WTC11 (cell line): ENCODE data around the gene MAN2B1. TPM values are rescaled to one million over a fixed set of nuclear protein-coding genes. Genes with fewer than 3 reads are reported as not detected.
A peak's percentile ranks its signal among the peaks of the same experiment; 100 is the strongest.

ENCODE experiments used
- ATAC-seq: fragments of 200-7000 bp; cut with Tn5 transposase; 2 replicates; pipeline ENCODE4 v1.10.0; 2021; ENCODE audit warnings: mild to moderate bottlenecking, moderate library complexity
- CTCF ChIA-PET: fragments of 300-600 bp; sonication (Branson Sonifier 250); formaldehyde crosslinking; loops from one replicate; lab custom pipeline; 2021; ENCODE audit warnings: antibody characterized with exemption; lab: Charles Lee
- POLR2A ChIA-PET: fragments of 350-600 bp; sonication (Branson Sonifier 250); formaldehyde crosslinking; loops from one replicate; lab custom pipeline; 2021; ENCODE audit warnings: antibody characterized with exemption; lab: Charles Lee
- DNase-seq: peaks from one replicate; pipeline ENCODE4 v3.0.0; 2021; ENCODE audit warnings: low spot score
- H3K27ac Mint-ChIP-seq: 2 replicates; pipeline ENCODE4 v1.8.0; 2021; ENCODE audit warnings: mixed read lengths
- H3K27me3 Mint-ChIP-seq: 2 replicates; pipeline ENCODE4 v1.8.0; 2021; ENCODE audit warnings: low read depth, mild to moderate bottlenecking, moderate library complexity, mixed read lengths
- H3K36me3 Mint-ChIP-seq: 2 replicates; pipeline ENCODE4 v1.8.0; 2021; ENCODE audit warnings: mixed read lengths
- H3K4me1 Mint-ChIP-seq: 2 replicates; pipeline ENCODE4 v1.8.0; 2022; ENCODE audit warnings: mixed read lengths
- H3K4me3 Mint-ChIP-seq: 2 replicates; pipeline ENCODE4 v1.8.0; 2021; ENCODE audit warnings: mild to moderate bottlenecking, moderate library complexity, mixed read lengths
- H3K9me3 Mint-ChIP-seq: 2 replicates; pipeline ENCODE4 v1.8.0; 2021; ENCODE audit warnings: mixed read lengths
- ATF3 ChIP-seq: sonication (generic); formaldehyde crosslinking; conservative IDR thresholded peaks from 2 replicates; pipeline ENCODE4 v1.8.1; 2022; ENCODE audit warnings: mild to moderate bottlenecking, missing genetic modification reagents
- CREM ChIP-seq: sonication (generic); formaldehyde crosslinking; IDR thresholded peaks from 2 replicates; pipeline ENCODE4 v1.8.1; 2022; ENCODE audit warnings: mild to moderate bottlenecking, missing genetic modification reagents, moderate library complexity
- ERG ChIP-seq: fragments of 250-450 bp; sonication (Bioruptor Pico); IDR thresholded peaks from 2 replicates; pipeline ENCODE4 v1.8.0; 2021; ENCODE audit warnings: mild to moderate bottlenecking
- FOXJ3 ChIP-seq: sonication (generic); formaldehyde crosslinking; IDR thresholded peaks from 2 replicates; pipeline ENCODE4 v1.9.0; 2021; ENCODE audit warnings: missing genetic modification reagents, mild to moderate bottlenecking, borderline replicate concordance
- FOXK1 ChIP-seq: sonication (generic); formaldehyde crosslinking; IDR thresholded peaks from 2 replicates; pipeline ENCODE4 v1.8.0; 2022; ENCODE audit warnings: mild to moderate bottlenecking, moderate library complexity, missing genetic modification reagents
- FOXP4 ChIP-seq: sonication (generic); formaldehyde crosslinking; IDR thresholded peaks from 2 replicates; pipeline ENCODE4 v1.8.0; 2022; ENCODE audit warnings: mild to moderate bottlenecking, missing genetic modification reagents
- GABPB1 ChIP-seq: sonication (generic); formaldehyde crosslinking; IDR thresholded peaks from 2 replicates; pipeline ENCODE4 v1.8.1; 2023; ENCODE audit warnings: mild to moderate bottlenecking, missing genetic modification reagents
- IRF1 ChIP-seq: sonication (generic); formaldehyde crosslinking; IDR thresholded peaks from 2 replicates; pipeline ENCODE4 v1.8.0; 2023; ENCODE audit warnings: missing genetic modification reagents
- JAZF1 ChIP-seq: fragments of 250-450 bp; sonication (Bioruptor Pico); IDR thresholded peaks from 2 replicates; pipeline ENCODE4 v1.9.0; 2021; ENCODE audit warnings: moderate library complexity, mild to moderate bottlenecking, inconsistent platforms
- MAX ChIP-seq: sonication (generic); formaldehyde crosslinking; IDR thresholded peaks from 2 replicates; pipeline ENCODE4 v1.8.0; 2022; ENCODE audit warnings: mild to moderate bottlenecking, missing genetic modification reagents
- MLX ChIP-seq: sonication (generic); formaldehyde crosslinking; IDR thresholded peaks from 2 replicates; pipeline ENCODE4 v1.8.1; 2023; ENCODE audit warnings: mild to moderate bottlenecking, missing genetic modification reagents, moderate library complexity
- NR1H2 ChIP-seq: sonication (generic); formaldehyde crosslinking; IDR thresholded peaks from 2 replicates; pipeline ENCODE4 v1.9.0; 2021; ENCODE audit warnings: mild to moderate bottlenecking, moderate library complexity, missing genetic modification reagents
- SP1 ChIP-seq: sonication (generic); formaldehyde crosslinking; conservative IDR thresholded peaks from 2 replicates; pipeline ENCODE4 v1.8.1; 2022; ENCODE audit warnings: missing genetic modification reagents
- TP53 ChIP-seq: sonication (generic); formaldehyde crosslinking; IDR thresholded peaks from 2 replicates; pipeline ENCODE4 v1.8.1; 2023; ENCODE audit warnings: mild to moderate bottlenecking, missing genetic modification reagents
- USF1 ChIP-seq: sonication (generic); formaldehyde crosslinking; IDR thresholded peaks from 2 replicates; pipeline ENCODE4 v1.8.0; 2022; ENCODE audit warnings: mild to moderate bottlenecking, missing genetic modification reagents
- ZMAT4 ChIP-seq: fragments of 250-450 bp; sonication (Bioruptor Pico); IDR thresholded peaks from 2 replicates; pipeline ENCODE4 v1.9.0; 2021; ENCODE audit warnings: mild to moderate bottlenecking
- ZNF138 ChIP-seq: sonication (generic); formaldehyde crosslinking; conservative IDR thresholded peaks from 2 replicates; pipeline ENCODE4 v1.8.1; 2022; ENCODE audit warnings: mild to moderate bottlenecking, moderate library complexity, missing genetic modification reagents
- ZNF317 ChIP-seq: sonication (generic); formaldehyde crosslinking; IDR thresholded peaks from 2 replicates; pipeline ENCODE4 v1.8.1; 2023; ENCODE audit warnings: low read depth, mild to moderate bottlenecking, moderate library complexity, missing genetic modification reagents, borderline replicate concordance
- ZNF425 ChIP-seq: fragments of 250-450 bp; sonication (Bioruptor Pico); conservative IDR thresholded peaks from 2 replicates; pipeline ENCODE4 v1.9.0; 2021; ENCODE audit warnings: mild to moderate bottlenecking
- ZNF512 ChIP-seq: sonication (generic); formaldehyde crosslinking; IDR thresholded peaks from 2 replicates; pipeline ENCODE4 v1.8.1; 2022; ENCODE audit warnings: missing genetic modification reagents, borderline replicate concordance
- total RNA-seq: library from RNA; stranded (reverse); gene quantifications from 3 replicates; pipeline ENCODE4 v1.2.3, GENCODE V29; 2021

Gene MAN2B1
- total RNA-seq, 1 experiment from 2014 or later, result 73.4 TPM

GRCh38 chr19:12695514-12695913, 29.0 kb upstream of the MAN2B1 start:
- POLR2A ChIA-PET, result interaction anchor here (2.1 kb wide), 1 partner anchor 14 kb away, joined by 13 read pairs; the partner anchor contains the start of gene DHPS
- Mint-ChIP-seq H3K27ac (no peak overlapping the region), H3K36me3 (peaks cover 8% of the 10 kb centered on the region; the same call in 1 of the 2 replicates), H3K9me3 (no peaks in the 10 kb centered on the region), H3K4me3 (peak overlapping the region; percentile 90), H3K27me3 (no peaks in the 10 kb centered on the region), H3K4me1 (peaks cover 3% of the 10 kb centered on the region)
- CTCF ChIA-PET, result interaction anchor here (0.6 to 1.1 kb wide), 3 partner anchors 23 to 79 kb away, joined by 3 read pairs; no protein-coding TSS in a partner anchor
- DNase-seq (no peak), ATAC-seq (no peak)
- no peak for TF ChIP-seq ERG (CRISPR knock-in tag)
- no peak for TF ChIP-seq ATF3 (CRISPR knock-in tag)
- no peak for TF ChIP-seq ZNF512 (CRISPR knock-in tag)
- TF ChIP-seq FOXP4 (CRISPR knock-in tag), result no peak
- TF ChIP-seq FOXK1 (CRISPR knock-in tag), result no peak
- no peak for TF ChIP-seq FOXJ3 (CRISPR knock-in tag)
- no peak for TF ChIP-seq IRF1 (CRISPR knock-in tag)
- TF ChIP-seq ZNF317, result no peak
- no peak for TF ChIP-seq GABPB1 (CRISPR knock-in tag)
- no peak for TF ChIP-seq TP53
- TF ChIP-seq SP1 (CRISPR knock-in tag), result no peak
- TF ChIP-seq NR1H2 (CRISPR knock-in tag), result no peak
- TF ChIP-seq MLX (CRISPR knock-in tag), result no peak
- TF ChIP-seq ZNF138 (CRISPR knock-in tag), result no peak
- no peak for TF ChIP-seq ZMAT4 (CRISPR knock-in tag)
- no peak for TF ChIP-seq MAX (CRISPR knock-in tag)
- no peak for TF ChIP-seq USF1 (CRISPR knock-in tag)
- TF ChIP-seq ZNF425, result no peak
- TF ChIP-seq JAZF1 (CRISPR knock-in tag), result no peak
- no peak for TF ChIP-seq CREM (CRISPR knock-in tag)
